ENCODE results near the gene FCHO1. TPM values are rescaled to one million over a fixed set of nuclear protein-coding genes. Genes with fewer than 3 reads are reported as not detected.
A peak's percentile ranks its signal among the peaks of the same experiment; 100 is the strongest.

Gene FCHO1
- total RNA-seq, 1 experiment from 2014 or later: 1.1 TPM

DNA sequence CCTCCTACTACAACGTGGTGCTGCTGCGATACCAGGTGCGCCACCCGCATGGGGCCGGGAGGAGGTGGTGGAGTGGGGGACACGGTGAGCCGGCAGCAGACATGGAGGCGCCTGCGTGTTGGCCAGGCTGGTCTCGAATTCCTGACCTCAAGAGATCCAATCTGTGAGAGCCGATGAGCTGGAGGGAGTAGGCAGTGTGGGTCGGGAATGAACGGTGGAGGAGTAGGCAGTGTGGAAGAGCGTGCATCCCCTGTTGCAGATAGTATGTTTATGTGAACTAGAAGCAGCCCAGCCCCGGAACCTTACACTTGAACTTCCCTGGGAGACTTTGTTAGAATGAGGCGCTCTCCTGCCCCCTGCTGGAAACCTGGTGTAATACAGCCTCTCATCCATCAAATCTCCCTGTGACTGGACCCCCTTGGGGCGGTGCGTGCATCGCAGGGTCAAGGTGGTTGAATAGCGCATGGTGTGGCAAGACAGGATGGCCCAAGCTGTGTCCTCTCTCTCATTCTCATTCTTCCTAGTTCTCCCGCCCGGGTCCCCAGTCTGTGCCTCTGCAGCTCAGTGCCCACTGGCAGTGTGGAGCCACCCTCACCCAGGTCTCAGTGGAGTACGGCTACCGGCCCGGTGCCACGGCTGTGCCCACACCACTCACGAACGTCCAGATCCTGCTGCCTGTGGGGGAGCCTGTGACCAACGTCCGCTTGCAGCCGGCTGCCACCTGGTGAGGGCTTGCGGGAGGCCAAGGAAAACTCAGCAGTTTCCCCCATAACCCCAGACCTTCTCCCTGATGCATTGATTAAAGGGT lies 33.1 kb downstream of the FCHO1 start:
- no peak for DNase-seq (ENCODE audit: low read depth, low spot score)
- Histone ChIP-seq H3K9me3 (ENCODE audit: control insufficient read depth, insufficient read depth, low read depth, low read length) (no peaks in the 10 kb centered on the region), H3K27me3 (ENCODE audit: control insufficient read depth, insufficient read depth, low read length) (no peaks in the 10 kb centered on the region), H3K27ac (ENCODE audit: low read length) (no peak overlapping the region), H3K4me3 (ENCODE audit: low read depth in 2 of 2, low read length in 2 of 2) (no peak overlapping the region), H3K36me3 (ENCODE audit: control insufficient read depth, insufficient read depth, low read length) (no peaks in the 10 kb centered on the region), H3K4me1 (ENCODE audit: control insufficient read depth, insufficient read depth, low read length) (0 out of 2 replicates have a peak, but pooled peaks cover 3% of the 10 kb centered on the region)
- ATAC-seq: peak; percentile 64
- no TSS peak for BruUV-seq (replicated peaks)
- ChIA-PET CTCF (interaction anchor here (0.6 kb wide), 1 partner anchor 326 kb away, joined by 3 read pairs; no protein-coding TSS in a partner anchor), POLR2A (interaction anchor here (0.6 to 0.7 kb wide), 2 partner anchors 35 to 229 kb away, joined by 4 to 9 read pairs; no protein-coding TSS in a partner anchor)
- in situ Hi-C loops (cut with HindIII; ENCODE audit: low pct_unique_long_range_greater_than_20kb, low sequenced_read_pairs): no loop called here
- intact Hi-C loops (cut with micrococcal nuclease; ENCODE audit: unreplicated experiment): loop anchor here (10.0 kb wide), 1 partner anchor 70 kb away; the partner anchor contains the start of gene RPL18A
- TF ChIP-seq POLR2AphosphoS5 (IDR thresholded peaks at IDR 0.05; ENCODE audit: low read depth, low read length) (no peak), TCF7L2 (IDR thresholded peaks at IDR 0.05; ENCODE audit: low read depth, low read length) (no peak), SIN3A (IDR thresholded peaks at IDR 0.05; ENCODE audit: borderline replicate concordance, insufficient read depth, low read depth, low read length) (no peak), CTCF (IDR thresholded peaks at IDR 0.05) (peak; percentile 87), REST (IDR thresholded peaks at IDR 0.05; ENCODE audit: insufficient read depth in 1 of 2, low read depth in 2 of 2, low read length in 1 of 2) (no peak)

GRCh38 chr19:17787274-17787913 lies 36.1 kb downstream of the FCHO1 start:
- Histone ChIP-seq H3K27ac (ENCODE audit: low read length) (no peak overlapping the region), H3K4me1 (ENCODE audit: control insufficient read depth, insufficient read depth, low read length) (no peaks in the 10 kb centered on the region), H3K4me3 (ENCODE audit: low read depth in 2 of 2, low read length in 2 of 2) (no peak overlapping the region), H3K27me3 (ENCODE audit: control insufficient read depth, insufficient read depth, low read length) (no peaks in the 10 kb centered on the region), H3K36me3 (ENCODE audit: control insufficient read depth, insufficient read depth, low read length) (no peaks in the 10 kb centered on the region), H3K9me3 (ENCODE audit: control insufficient read depth, insufficient read depth, low read depth, low read length) (no peaks in the 10 kb centered on the region)
- ATAC-seq (no peak), DNase-seq (ENCODE audit: low read depth, low spot score) (no peak)
- BruUV-seq (replicated peaks): no TSS peak
- TF ChIP-seq TCF7L2 (IDR thresholded peaks at IDR 0.05; ENCODE audit: low read depth, low read length) (no peak), CTCF (IDR thresholded peaks at IDR 0.05) (no peak), POLR2AphosphoS5 (IDR thresholded peaks at IDR 0.05; ENCODE audit: low read depth, low read length) (no peak), REST (IDR thresholded peaks at IDR 0.05; ENCODE audit: insufficient read depth in 1 of 2, low read depth in 2 of 2, low read length in 1 of 2) (no peak), SIN3A (IDR thresholded peaks at IDR 0.05; ENCODE audit: borderline replicate concordance, insufficient read depth, low read depth, low read length) (no peak)
- CTCF ChIA-PET: no interaction called here
- intact Hi-C loops (cut with micrococcal nuclease; ENCODE audit: unreplicated experiment) (loop anchor here (10.0 kb wide), 1 partner anchor 67 kb away; the partner anchor contains the start of gene RPL18A), in situ Hi-C loops (cut with HindIII; ENCODE audit: low pct_unique_long_range_greater_than_20kb, low sequenced_read_pairs) (no loop called here)
- POLR2A ChIA-PET: no interaction called here

Measured in Panc1 (cell line).